Testis (tissue), 3 donors: Measurements from ENCODE around the gene OSM. TPM values are rescaled to one million over a fixed set of nuclear protein-coding genes. Genes with fewer than 3 reads are reported as not detected.
A peak's percentile ranks its signal among the peaks of the same experiment; 100 is the strongest.
"Not testable (repeated sequence)": the region's sequence is repeated elsewhere in the genome, so short reads cannot be mapped to it uniquely, and the experiment has no call there.

Experiments
- DNase-seq: peaks from one replicate; pipeline ENCODE4 v3.0.0-alpha.2; 2019
- H3K27ac ChIP-seq, 2 donors: fragments of 200-600 bp; sonication (generic); one replicate each; pipeline ENCODE4 v1.5.1; 2019
- H3K27me3 ChIP-seq: fragments of 200-600 bp; sonication (generic); one replicate; pipeline ENCODE4 v1.5.1; 2019
- H3K36me3 ChIP-seq: fragments of 200-600 bp; sonication (generic); one replicate; pipeline ENCODE4 v1.5.1; 2017; ENCODE audit warnings: low read depth; ENCODE audit errors: missing control alignments
- H3K4me1 ChIP-seq: fragments of 200-600 bp; sonication (generic); one replicate; pipeline ENCODE4 v1.5.1; 2019
- H3K4me3 ChIP-seq, 2 donors: fragments of 200-600 bp; sonication (generic); one replicate each; pipeline ENCODE4 v1.5.1; 2017 to 2019
- H3K9me3 ChIP-seq: fragments of 200-600 bp; sonication (generic); one replicate; pipeline ENCODE4 v1.5.1; 2017
- POLR2A ChIP-seq: fragments of 450-650 bp; IDR thresholded peaks from one replicate; pipeline ENCODE4 v1.6.1; 2017; ENCODE audit warnings: antibody characterized with exemption, mild to moderate bottlenecking, moderate library complexity
- WGBS, 2 donors: methylation state at CpG; one replicate each; pipeline ENCODE4 v1.1.5; 2018; 5-methylcytosine and 5-hydroxymethylcytosine counted together
- intact Hi-C: fragments of 100-400 bp; cut with DNase I; formaldehyde crosslinking; loops from one replicate; pipeline ENCODE4 v1.15.1; 2023; ENCODE audit warnings: low total_unique reads
- polyA plus RNA-seq: library from polyadenylated mRNA; stranded (reverse); fragments of 350-450 nt; fragmentation: Illumina TruSeq; extraction: RNeasy Lipid Tissue Mini Kit (QIAGEN cat#74804); gene quantifications from one replicate; pipeline ENCODE4 v1.2.3, GENCODE V29; 2014; ENCODE audit warnings: low read depth, low replicate concordance; ENCODE audit not compliant: insufficient read depth
- total RNA-seq, 2 donors: library from RNA; depleted of rRNA; stranded (reverse); fragments of >200 nt; gene quantifications; one replicate each; pipeline ENCODE4 v1.2.3, GENCODE V29; 2016
- TF ChIP-seq, protein P1 (sequence below), 3 experiments: fragments of 450-650 bp in 2 of 3; fragments of 200-600 bp in 1 of 3; sonication (generic) in 1 of 3; IDR thresholded peaks; one replicate each; pipeline ENCODE4 v1.5.1; 2016 to 2019; ENCODE audit warnings: antibody characterized with exemption in 3 of 3, mild to moderate bottlenecking in 2 of 3, moderate library complexity in 1 of 3

OSM gene
- total and polyA plus RNA-seq, 3 donors from 2014 or later, result 0.69 to 1.6 TPM; not detected in 1

DNA sequence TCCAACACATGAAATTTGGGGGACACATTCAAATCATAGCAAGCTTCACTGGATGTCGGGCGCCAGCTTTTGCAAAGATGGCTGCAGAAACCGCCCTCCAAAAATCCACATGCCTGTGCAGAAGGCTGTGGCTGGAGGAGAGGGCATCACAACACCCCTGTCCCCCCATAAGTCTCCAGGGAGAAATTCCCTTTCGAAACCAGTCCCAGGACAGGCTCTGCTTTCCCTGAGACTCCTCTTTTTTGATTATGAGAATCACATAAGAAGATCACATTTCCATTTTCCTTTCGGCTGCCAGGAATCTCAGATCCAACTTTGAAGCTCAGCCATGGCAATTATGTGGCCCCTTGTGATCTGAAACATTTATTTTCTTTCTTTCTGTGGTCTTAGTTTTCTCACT lies 29.8 kb downstream of the OSM start:
- 96 to 99% methylated on average over 5 of the region's 5 CpGs for WGBS, 2 donors
- H3K4me1 ChIP-seq, result peaks cover 31% of the 10 kb centered on the region
- no peaks in the 10 kb centered on the region for H3K36me3 ChIP-seq
- DNase-seq, result no peak
- no peak overlapping the region for H3K27ac ChIP-seq
- H3K27me3 ChIP-seq, result no peaks in the 10 kb centered on the region
- no peaks in the 10 kb centered on the region for H3K9me3 ChIP-seq
- TF ChIP-seq, protein P1, sequence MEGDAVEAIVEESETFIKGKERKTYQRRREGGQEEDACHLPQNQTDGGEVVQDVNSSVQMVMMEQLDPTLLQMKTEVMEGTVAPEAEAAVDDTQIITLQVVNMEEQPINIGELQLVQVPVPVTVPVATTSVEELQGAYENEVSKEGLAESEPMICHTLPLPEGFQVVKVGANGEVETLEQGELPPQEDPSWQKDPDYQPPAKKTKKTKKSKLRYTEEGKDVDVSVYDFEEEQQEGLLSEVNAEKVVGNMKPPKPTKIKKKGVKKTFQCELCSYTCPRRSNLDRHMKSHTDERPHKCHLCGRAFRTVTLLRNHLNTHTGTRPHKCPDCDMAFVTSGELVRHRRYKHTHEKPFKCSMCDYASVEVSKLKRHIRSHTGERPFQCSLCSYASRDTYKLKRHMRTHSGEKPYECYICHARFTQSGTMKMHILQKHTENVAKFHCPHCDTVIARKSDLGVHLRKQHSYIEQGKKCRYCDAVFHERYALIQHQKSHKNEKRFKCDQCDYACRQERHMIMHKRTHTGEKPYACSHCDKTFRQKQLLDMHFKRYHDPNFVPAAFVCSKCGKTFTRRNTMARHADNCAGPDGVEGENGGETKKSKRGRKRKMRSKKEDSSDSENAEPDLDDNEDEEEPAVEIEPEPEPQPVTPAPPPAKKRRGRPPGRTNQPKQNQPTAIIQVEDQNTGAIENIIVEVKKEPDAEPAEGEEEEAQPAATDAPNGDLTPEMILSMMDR (IDR thresholded peaks at IDR 0.05), result no peak
- no peak overlapping the region for H3K4me3 ChIP-seq
- intact Hi-C loops, result no loop called here

DNA sequence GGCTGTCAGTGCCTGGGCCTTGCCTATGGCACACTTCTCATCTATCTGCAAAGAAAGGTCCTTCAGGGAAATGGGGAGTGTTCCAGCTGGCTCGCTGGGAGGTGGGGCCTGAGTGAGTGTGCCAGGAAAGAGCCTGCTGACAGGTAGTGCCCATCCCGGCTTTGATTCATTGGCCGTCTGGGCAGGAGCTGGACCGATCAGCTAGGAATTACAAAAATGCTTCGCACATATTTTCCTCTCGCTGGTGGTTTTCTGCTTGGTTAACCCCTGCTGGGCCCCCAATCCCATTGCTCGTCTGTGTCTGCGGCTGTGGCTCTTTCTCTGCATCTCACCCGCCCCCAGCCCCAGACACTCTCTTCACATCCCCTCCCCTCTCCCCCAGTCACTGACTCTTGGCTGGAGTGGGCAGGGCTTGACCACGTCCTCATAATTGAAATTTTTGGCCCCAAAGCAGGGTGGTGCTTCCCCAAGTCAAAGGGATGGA lies 30.9 kb downstream of the OSM start:
- Histone ChIP-seq H3K4me3 (no peak overlapping the region), H3K27me3 (no peaks in the 10 kb centered on the region), H3K9me3 (no peaks in the 10 kb centered on the region), H3K4me1 (peaks cover 31% of the 10 kb centered on the region), H3K36me3 (no peaks in the 10 kb centered on the region), H3K27ac (no peak overlapping the region)
- TF ChIP-seq, protein P1 (IDR thresholded peaks at IDR 0.05), result no peak
- TF ChIP-seq POLR2A, result no peak
- no peak for DNase-seq
- WGBS, 2 donors, result 39 to 48% methylated on average over 10 of the region's 10 CpGs
- intact Hi-C loops, result no loop called here

DNA sequence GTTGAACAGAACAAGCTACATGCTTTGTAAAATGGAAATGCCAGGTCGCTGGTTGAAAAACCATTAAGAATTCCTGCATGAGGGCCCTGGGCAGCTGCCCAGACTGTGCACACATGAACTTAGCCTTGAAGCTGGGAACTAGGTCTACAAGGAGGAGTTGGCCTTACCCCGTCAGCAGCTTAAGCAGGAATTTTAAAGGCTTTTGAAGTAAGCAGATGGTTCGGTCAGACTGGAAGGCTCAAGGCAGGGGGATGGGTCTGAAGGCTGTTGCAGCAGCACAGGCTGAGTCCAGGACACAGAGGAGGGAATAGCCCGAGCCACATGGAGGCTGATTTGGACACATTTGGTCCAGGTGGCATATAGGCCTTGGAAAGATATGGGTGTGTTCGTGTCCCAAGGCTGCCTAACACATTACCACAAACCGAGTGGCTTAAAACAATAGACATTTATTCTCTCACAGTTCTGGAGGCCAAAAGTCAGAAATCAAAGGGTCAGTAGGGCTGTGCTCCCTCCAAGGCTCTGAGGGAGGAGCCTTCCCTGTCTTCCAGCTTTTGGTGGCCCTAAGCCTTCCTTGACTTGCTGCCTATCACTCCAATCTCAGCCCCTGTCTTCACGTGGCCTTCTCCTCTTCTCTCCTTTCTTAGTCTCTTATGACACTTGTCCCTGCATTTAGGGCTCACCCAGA lies 31.7 kb downstream of the OSM start:
- H3K36me3 ChIP-seq, result no peaks in the 10 kb centered on the region
- TF ChIP-seq POLR2A, result no peak
- TF ChIP-seq, protein P1 (IDR thresholded peaks at IDR 0.05), result no peak
- intact Hi-C loops, result no loop called here
- no peaks in the 10 kb centered on the region for H3K27me3 ChIP-seq
- 42 to 57% methylated on average over 6 to 7 of the region's 7 CpGs for WGBS, 2 donors
- no peaks in the 10 kb centered on the region for H3K9me3 ChIP-seq
- peaks cover 31% of the 10 kb centered on the region for H3K4me1 ChIP-seq
- peak overlapping the region in 1 of 2 donors; percentile 30 for H3K27ac ChIP-seq
- H3K4me3 ChIP-seq, result no peak overlapping the region
- peak; percentile 72 for DNase-seq

DNA sequence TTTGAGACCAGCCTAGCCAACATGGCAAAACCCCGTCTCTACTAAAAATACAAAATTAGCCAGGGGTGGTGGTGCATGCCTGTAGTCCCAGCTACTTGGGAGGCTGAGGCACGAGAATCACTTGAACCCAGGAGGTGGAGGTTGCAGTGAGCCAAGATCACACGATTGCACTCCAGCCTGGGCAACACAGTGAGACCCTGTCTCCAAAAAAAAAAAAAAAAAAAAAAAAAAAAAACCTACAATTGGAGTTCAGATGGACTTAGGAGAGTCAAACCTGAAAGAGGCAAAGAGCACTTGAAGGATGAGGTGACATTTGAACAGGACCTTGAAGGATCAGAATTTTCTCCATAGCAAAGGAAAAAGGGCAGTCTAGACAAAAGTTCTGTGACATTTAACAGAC lies 32.3 kb downstream of the OSM start:
- intact Hi-C loops, H3K9me3 ChIP-seq, H3K36me3 ChIP-seq, H3K27ac ChIP-seq, H3K4me3 ChIP-seq, DNase-seq, H3K27me3 ChIP-seq: not testable (repeated sequence)
- peaks cover 30% of the 10 kb centered on the region for H3K4me1 ChIP-seq
- WGBS, 2 donors, result 84 to 92% methylated on average over 2 to 3 of the region's 3 CpGs

DNA sequence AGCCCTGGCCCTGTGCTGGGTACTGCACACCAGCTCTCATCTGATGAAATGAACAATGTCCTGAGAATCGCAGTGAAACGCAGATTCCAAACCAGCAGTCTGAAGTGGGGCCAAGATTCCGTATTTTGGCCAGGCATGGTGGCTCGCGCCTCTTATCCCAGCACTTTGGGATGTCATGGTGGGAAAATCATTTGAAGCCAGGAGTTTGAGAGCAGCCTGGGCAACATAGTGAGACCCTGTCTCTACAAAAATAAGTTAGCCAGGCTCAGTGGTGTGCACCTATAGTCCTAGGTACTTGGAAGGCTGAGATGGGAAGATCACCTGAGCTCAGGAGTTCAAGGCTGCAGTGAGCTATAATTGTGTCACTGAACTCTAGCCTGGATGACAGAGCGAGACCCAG lies 33.1 kb downstream of the OSM start:
- DNase-seq, result no peak
- TF ChIP-seq, protein P1 (IDR thresholded peaks at IDR 0.05), result no peak
- TF ChIP-seq POLR2A, result no peak
- Histone ChIP-seq H3K27ac (no peak overlapping the region), H3K4me3 (no peak overlapping the region), H3K36me3 (no peaks in the 10 kb centered on the region), H3K4me1 (peaks cover 22% of the 10 kb centered on the region), H3K9me3 (no peaks in the 10 kb centered on the region), H3K27me3 (no peaks in the 10 kb centered on the region)
- intact Hi-C loops, result no loop called here
- WGBS, 2 donors, result 84 to 87% methylated on average over 6 of the region's 6 CpGs
